A549 (cell line): Measurements from ENCODE around the gene ZNF740. TPM values are rescaled to one million over a fixed set of nuclear protein-coding genes. Genes with fewer than 3 reads are reported as not detected.
A peak's percentile ranks its signal among the peaks of the same experiment; 100 is the strongest.

Experiments
- ATAC-seq, 2 experiments: fragments of 200-7000 bp in 1 of 2; fragments of >200 bp in 1 of 2; cut with Nextera tagmentation in 1 of 2; cut with Tn5 transposase in 1 of 2; 3 replicates each; pipeline versions ENCODE4 v1.8.0 to v1.9.1; 2018 to 2020; ENCODE audit warnings: mild to moderate bottlenecking in 1 of 2, moderate library complexity in 1 of 2
- CTCF ChIA-PET: fragments of 300-600 bp; sonication (Branson Sonifier 250); formaldehyde crosslinking; extraction: SDS; loops from one replicate; lab custom pipeline; 2021; ENCODE audit warnings: antibody characterized with exemption, inconsistent platforms; lab: Yijun Ruan, JAX
- POLR2A ChIA-PET: fragments of 350-600 bp; formaldehyde crosslinking; extraction: SDS; loops from one replicate; lab custom pipeline; 2021; ENCODE audit warnings: antibody characterized with exemption, inconsistent platforms; lab: Yijun Ruan, JAX
- DNase-seq, 2 experiments: peaks; one replicate each; pipeline versions ENCODE4 v3.0.0 to v3.0.0-alpha.2; 2011 to 2016; ENCODE audit warnings: low read depth in 1 of 2, low spot score in 1 of 2
- FAIRE-seq: peaks from 2 replicates; lab custom pipeline; 2011; peaks lifted over from hg19 to GRCh38; lab: Jason Lieb, UNC
- H3K27ac ChIP-seq, 2 experiments: fragments of >200 bp; sonication (Bioruptor Twin); formaldehyde crosslinking; 3 replicates each; pipeline ENCODE4 v1.5.1; 2016 to 2017
- H3K4me1 ChIP-seq: fragments of >200 bp; sonication (Bioruptor Twin); formaldehyde crosslinking; 3 replicates; pipeline ENCODE4 v1.6.1; 2016
- H3K4me2 ChIP-seq: fragments of >200 bp; sonication (Bioruptor Twin); formaldehyde crosslinking; 3 replicates; pipeline ENCODE4 v1.6.1; 2016
- H3K4me3 ChIP-seq: fragments of >200 bp; sonication (Bioruptor Twin); formaldehyde crosslinking; 3 replicates; pipeline ENCODE4 v1.5.1; 2016
- H3K9me3 ChIP-seq: fragments of >200 bp; sonication (Bioruptor Twin); formaldehyde crosslinking; 3 replicates; pipeline ENCODE4 v1.6.1; 2016
- BHLHE40 ChIP-seq: IDR thresholded peaks from 2 replicates; pipeline ENCODE4 v1.6.1; 2012; ENCODE audit warnings: low read depth, low read length, inconsistent platforms
- CEBPB ChIP-seq, 2 experiments: fragments of >200 bp in 1 of 2; sonication (Bioruptor Twin) in 1 of 2; formaldehyde crosslinking in 1 of 2; IDR thresholded peaks; 2 replicates each; pipeline ENCODE4 v1.6.1; 2012 to 2016
- CHD4 ChIP-seq: fragments of 200-600 bp; sonication (generic); IDR thresholded peaks from 2 replicates; pipeline ENCODE4 v1.6.1; 2016; ENCODE audit warnings: antibody characterized with exemption, mild to moderate bottlenecking, borderline replicate concordance
- EHF ChIP-seq: fragments of 250-450 bp; sonication (Bioruptor Pico); IDR thresholded peaks from 2 replicates; pipeline ENCODE4 v1.5.0; 2020; ENCODE audit warnings: mild to moderate bottlenecking
- EHMT2 ChIP-seq: fragments of 200-600 bp; sonication (generic); IDR thresholded peaks from 2 replicates; pipeline ENCODE4 v1.6.1; 2016; ENCODE audit warnings: antibody characterized with exemption, low read depth, mild to moderate bottlenecking, moderate library complexity
- ESRRA ChIP-seq: fragments of 150-350 bp; IDR thresholded peaks from 2 replicates; pipeline ENCODE4 v1.6.1; 2014; ENCODE audit warnings: mild to moderate bottlenecking, low read length, borderline replicate concordance
- FOXS1 ChIP-seq: fragments of 250-450 bp; sonication (Bioruptor Pico); IDR thresholded peaks from 2 replicates; pipeline ENCODE4 v1.5.0; 2020; ENCODE audit warnings: mild to moderate bottlenecking, moderate library complexity
- HDAC2 ChIP-seq: fragments of 200-600 bp; sonication (generic); IDR thresholded peaks from 2 replicates; pipeline ENCODE4 v1.6.1; 2016
- KDM1A ChIP-seq: fragments of 200-600 bp; sonication (generic); IDR thresholded peaks from 2 replicates; pipeline ENCODE4 v1.6.1; 2016; ENCODE audit warnings: low read depth, mild to moderate bottlenecking
- MAFK ChIP-seq: fragments of 450-650 bp; IDR thresholded peaks from 2 replicates; pipeline ENCODE4 v1.6.1; 2014; ENCODE audit not compliant: partially characterized antibody
- PBX3 ChIP-seq: IDR thresholded peaks from 2 replicates; pipeline ENCODE4 v1.6.1; 2012
- POLR2A ChIP-seq: IDR thresholded peaks from 2 replicates; pipeline ENCODE4 v1.6.1; 2012; ENCODE audit warnings: mild to moderate bottlenecking, low read length
- TP53 ChIP-seq: fragments of 250-450 bp; sonication (Bioruptor Pico); IDR thresholded peaks from 2 replicates; pipeline ENCODE4 v1.5.0; 2021; ENCODE audit warnings: mild to moderate bottlenecking, moderate library complexity
- ZC3H11A ChIP-seq: fragments of 450-650 bp; IDR thresholded peaks from 2 replicates; pipeline ENCODE4 v1.6.1; 2014; ENCODE audit warnings: antibody characterized with exemption, mild to moderate bottlenecking
- ZFP36 ChIP-seq: fragments of 450-650 bp; IDR thresholded peaks from 2 replicates; pipeline ENCODE4 v1.6.1; 2014; ENCODE audit warnings: borderline replicate concordance; ENCODE audit not compliant: partially characterized antibody
- WGBS: methylation state at CpG from one replicate; pipeline ENCODE4 v1.1.6; 2017; ENCODE audit errors: missing lambda C conversion rate; 5-methylcytosine and 5-hydroxymethylcytosine counted together
- polyA plus RNA-seq, 4 experiments: library from polyadenylated mRNA; depleted of rRNA in 3 of 4; stranded (reverse); fragments of >200 nt; fragmentation: RNase III in 1 of 4; extraction: RNeasy Plus Mini Kit Qiagen cat#74134 plus additional on column Dnase treatment in 1 of 4; gene quantifications; 2 replicates in 3 of 4; 3 replicates in 1 of 4; pipeline ENCODE4 v1.2.3, GENCODE V29; 2011 to 2017
- TF ChIP-seq, protein P1 (sequence below): fragments of 200-600 bp; sonication (generic); IDR thresholded peaks from 2 replicates; pipeline ENCODE4 v1.6.1; 2016; ENCODE audit warnings: antibody characterized with exemption, mild to moderate bottlenecking, moderate library complexity

The ZNF740 gene
- polyA plus RNA-seq, 2 of the 4 experiments (the other 2 are of a cell fraction): 15.1 to 28.8 TPM

DNA sequence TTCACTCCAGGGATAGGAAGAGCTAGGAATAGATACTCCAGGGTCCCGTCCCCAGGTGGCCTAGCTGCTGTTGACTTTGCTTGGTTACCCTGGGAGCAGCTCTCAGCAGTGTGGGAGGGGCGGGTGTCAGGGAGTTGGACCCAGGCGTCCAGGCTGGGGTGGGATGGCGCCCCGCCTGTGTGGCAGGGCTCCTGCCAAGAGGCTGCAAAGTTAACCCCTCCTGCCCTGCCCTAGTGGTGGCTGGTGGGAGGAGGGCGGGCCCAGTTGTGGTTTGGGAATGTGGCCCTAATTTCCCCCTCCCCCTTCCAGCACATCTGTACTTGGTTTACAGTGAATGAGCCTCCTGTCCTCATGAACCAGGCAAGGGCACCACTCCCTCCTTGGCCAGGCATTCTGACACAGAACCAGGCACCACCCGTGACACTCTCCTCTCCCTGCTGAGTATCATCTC, 53.2 kb downstream of the ZNF740 start:
- no peak for DNase-seq
- TF ChIP-seq TP53 (CRISPR knock-in tag): no peak
- no peak for TF ChIP-seq ZC3H11A
- TF ChIP-seq EHMT2: no peak
- no peak for TF ChIP-seq CHD4
- TF ChIP-seq BHLHE40: no peak
- TF ChIP-seq, protein P1, sequence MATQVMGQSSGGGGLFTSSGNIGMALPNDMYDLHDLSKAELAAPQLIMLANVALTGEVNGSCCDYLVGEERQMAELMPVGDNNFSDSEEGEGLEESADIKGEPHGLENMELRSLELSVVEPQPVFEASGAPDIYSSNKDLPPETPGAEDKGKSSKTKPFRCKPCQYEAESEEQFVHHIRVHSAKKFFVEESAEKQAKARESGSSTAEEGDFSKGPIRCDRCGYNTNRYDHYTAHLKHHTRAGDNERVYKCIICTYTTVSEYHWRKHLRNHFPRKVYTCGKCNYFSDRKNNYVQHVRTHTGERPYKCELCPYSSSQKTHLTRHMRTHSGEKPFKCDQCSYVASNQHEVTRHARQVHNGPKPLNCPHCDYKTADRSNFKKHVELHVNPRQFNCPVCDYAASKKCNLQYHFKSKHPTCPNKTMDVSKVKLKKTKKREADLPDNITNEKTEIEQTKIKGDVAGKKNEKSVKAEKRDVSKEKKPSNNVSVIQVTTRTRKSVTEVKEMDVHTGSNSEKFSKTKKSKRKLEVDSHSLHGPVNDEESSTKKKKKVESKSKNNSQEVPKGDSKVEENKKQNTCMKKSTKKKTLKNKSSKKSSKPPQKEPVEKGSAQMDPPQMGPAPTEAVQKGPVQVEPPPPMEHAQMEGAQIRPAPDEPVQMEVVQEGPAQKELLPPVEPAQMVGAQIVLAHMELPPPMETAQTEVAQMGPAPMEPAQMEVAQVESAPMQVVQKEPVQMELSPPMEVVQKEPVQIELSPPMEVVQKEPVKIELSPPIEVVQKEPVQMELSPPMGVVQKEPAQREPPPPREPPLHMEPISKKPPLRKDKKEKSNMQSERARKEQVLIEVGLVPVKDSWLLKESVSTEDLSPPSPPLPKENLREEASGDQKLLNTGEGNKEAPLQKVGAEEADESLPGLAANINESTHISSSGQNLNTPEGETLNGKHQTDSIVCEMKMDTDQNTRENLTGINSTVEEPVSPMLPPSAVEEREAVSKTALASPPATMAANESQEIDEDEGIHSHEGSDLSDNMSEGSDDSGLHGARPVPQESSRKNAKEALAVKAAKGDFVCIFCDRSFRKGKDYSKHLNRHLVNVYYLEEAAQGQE: no peak
- no peak for TF ChIP-seq CEBPB (IDR thresholded peaks at IDR 0.05)
- TF ChIP-seq MAFK: no peak
- Histone ChIP-seq H3K4me2 (peak overlapping the region; percentile 97), H3K4me1 (peaks cover 36% of the 10 kb centered on the region), H3K9me3 (no peaks in the 10 kb centered on the region), H3K27ac (peak overlapping the region in 1 of 2 experiments; percentile 92; a peak in 3 of 6 replicates), H3K4me3 (no peak overlapping the region)
- WGBS: 84% methylated on average over 7 of the region's 7 CpGs
- POLR2A ChIA-PET: no interaction called here
- no peak for FAIRE-seq
- no peak for ATAC-seq
- CTCF ChIA-PET: interaction anchor here (0.9 to 2.9 kb wide), 7 partner anchors 10 to 54 kb away, joined by 3 to 15 read pairs (median 3); no protein-coding TSS in a partner anchor

DNA sequence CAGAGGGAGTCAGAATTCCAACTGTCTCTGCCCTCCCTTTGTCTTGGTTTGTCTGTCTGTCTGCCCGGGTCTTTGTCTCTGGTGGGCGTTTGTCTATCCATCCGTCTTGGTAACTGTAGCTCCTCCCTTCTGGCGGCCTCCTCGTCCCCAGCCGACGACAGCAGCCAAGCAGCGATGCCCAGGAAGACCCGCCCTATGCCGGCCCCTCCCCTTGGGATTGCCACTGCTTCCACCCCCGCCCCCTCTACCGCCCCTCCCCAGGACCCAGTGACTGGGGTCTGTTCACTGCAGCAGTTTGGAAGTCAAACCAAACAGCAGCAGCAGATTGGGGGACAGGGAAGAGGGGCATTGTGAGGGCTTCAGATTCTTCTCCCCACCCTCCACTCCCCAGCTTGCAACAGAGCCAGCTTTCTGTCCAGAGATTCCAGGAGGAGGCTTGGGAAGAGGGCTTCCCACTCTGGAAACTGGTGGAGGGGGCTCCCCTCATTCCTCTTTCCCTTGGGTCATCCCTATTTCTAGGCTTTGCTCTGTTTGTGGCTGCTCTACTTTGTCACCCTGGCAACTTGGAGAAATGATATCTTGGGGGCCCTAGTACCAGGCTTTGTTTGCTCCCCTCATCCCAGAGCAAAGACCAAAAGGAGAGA, 53.9 kb downstream of the ZNF740 start:
- Histone ChIP-seq H3K9me3 (no peaks in the 10 kb centered on the region), H3K4me2 (peak overlapping the region; percentile 97), H3K4me1 (peaks cover 36% of the 10 kb centered on the region), H3K4me3 (no peak overlapping the region), H3K27ac (peak overlapping the region in 1 of 2 experiments; percentile 92; a peak in 2 of 6 replicates)
- ChIA-PET CTCF (interaction anchor here (1.1 to 2.9 kb wide), 4 partner anchors 9 to 21 kb away, joined by 3 to 15 read pairs (median 8); no protein-coding TSS in a partner anchor), POLR2A (no interaction called here)
- no peak for ATAC-seq
- no peak for DNase-seq
- 31% methylated on average over 12 of the region's 12 CpGs for WGBS
- TF ChIP-seq ZFP36: no peak
- no peak for TF ChIP-seq ESRRA
- TF ChIP-seq EHF (CRISPR knock-in tag): no peak
- FAIRE-seq: no peak

GRCh38 chr12:53235164-53235563, 54.6 kb downstream of the ZNF740 start:
- Histone ChIP-seq H3K9me3 (no peaks in the 10 kb centered on the region), H3K4me2 (no peak overlapping the region), H3K4me1 (peaks cover 36% of the 10 kb centered on the region), H3K27ac (no peak overlapping the region), H3K4me3 (no peak overlapping the region)
- ChIA-PET CTCF (interaction anchor here (1.5 to 2.9 kb wide), 6 partner anchors 8 to 75 kb away, joined by 3 to 15 read pairs (median 6); a partner anchor contains a TSS), POLR2A (no interaction called here)
- WGBS: 48% methylated on average over 3 of the region's 3 CpGs
- no peak for ATAC-seq
- FAIRE-seq: no peak
- TF ChIP-seq CHD4 (no peak), PBX3 (no peak), HDAC2 (no peak), EHF (CRISPR knock-in tag) (no peak), FOXS1 (CRISPR knock-in tag) (no peak), KDM1A (no peak), POLR2A (no peak)
- no peak for DNase-seq
